Dedifferentiated amniotic fluid mesenchymal stem cell (primary cell): ENCODE results near the gene ALPL.

Source experiments
- DNase-seq: peaks from one replicate; pipeline ENCODE4 v3.0.0-alpha.2; 2016; ENCODE audit errors: extremely low spot score

ALPL gene

DNA sequence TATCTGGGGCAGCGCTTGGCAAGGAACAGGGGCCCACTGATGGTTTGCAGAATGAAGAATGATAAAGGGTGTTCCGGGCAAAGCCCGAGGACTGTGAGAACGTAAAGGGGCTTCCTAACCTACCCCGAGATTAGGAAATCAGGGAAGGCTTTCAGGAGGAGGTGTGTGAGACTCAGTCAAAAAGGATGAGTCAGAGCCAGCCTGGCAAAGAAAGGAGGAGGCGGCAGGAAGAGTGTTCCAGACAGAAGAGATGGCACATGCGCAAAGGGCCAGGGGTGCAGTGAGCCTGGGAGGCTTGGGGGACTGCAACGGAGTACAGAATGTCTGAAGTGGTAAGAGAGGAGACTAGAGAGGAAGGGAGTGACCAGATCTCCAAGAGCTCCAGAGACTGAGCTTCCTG is 89.7 kb downstream of the ALPL start:
- no peak for DNase-seq

DNA sequence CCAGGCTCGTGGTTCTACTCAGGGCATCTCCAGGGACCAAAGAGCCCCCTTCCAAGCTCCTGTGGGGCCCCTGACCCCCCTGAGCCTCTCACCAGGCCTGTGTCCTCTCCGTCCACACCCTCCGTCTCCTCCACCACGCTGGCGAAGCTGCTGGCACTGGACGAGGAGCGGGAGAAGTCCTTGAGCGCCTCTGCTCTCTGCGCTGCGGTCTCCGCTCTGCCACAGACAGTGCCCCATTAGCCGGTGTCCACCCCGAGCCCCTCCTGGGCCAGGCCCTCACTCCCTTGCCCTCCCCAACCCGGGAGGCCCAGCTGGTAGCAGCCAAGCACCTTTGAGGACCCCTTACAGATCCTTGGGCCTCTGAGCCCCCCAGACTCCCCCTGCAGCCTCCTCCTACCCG is 90.2 kb downstream of the ALPL start:
- no peak for DNase-seq

DNA sequence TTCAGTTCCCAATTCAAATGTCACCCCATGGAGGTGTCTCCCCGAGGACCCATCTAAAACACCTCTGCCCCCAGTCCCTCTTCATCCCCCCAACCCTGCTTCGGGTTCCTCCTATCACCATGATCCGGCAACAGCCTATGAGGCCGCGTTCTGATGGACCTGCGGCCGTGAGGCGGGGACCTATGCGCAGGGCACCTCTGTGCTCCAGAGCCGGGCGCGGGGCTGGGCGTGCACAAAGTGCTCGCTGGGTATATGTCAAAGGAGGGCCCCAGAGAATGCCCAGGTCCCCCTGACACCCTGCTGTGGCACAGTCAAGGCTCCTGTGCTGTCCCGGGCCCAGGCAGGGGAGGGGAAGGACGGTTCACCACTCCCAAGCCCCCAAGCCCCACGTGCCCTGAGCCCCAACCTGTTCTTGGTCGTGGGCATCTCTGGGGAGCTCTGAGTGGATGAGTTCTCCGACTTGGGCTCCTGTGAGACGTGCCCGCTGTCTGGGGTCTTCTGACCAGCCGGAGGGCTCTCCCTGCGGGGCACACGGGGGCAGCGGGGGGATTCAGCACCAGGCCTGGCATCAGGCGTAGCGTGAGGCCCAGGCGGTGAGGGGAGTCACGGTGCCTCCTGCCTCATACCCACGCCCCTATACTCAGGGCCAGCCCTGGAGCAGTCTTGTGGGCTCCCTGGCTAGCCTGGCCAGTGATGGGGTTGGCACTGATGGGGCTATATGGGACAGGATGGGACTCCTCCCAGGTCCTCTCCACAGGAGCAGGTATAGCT is 92.2 kb downstream of the ALPL start:
- no peak for DNase-seq

DNA sequence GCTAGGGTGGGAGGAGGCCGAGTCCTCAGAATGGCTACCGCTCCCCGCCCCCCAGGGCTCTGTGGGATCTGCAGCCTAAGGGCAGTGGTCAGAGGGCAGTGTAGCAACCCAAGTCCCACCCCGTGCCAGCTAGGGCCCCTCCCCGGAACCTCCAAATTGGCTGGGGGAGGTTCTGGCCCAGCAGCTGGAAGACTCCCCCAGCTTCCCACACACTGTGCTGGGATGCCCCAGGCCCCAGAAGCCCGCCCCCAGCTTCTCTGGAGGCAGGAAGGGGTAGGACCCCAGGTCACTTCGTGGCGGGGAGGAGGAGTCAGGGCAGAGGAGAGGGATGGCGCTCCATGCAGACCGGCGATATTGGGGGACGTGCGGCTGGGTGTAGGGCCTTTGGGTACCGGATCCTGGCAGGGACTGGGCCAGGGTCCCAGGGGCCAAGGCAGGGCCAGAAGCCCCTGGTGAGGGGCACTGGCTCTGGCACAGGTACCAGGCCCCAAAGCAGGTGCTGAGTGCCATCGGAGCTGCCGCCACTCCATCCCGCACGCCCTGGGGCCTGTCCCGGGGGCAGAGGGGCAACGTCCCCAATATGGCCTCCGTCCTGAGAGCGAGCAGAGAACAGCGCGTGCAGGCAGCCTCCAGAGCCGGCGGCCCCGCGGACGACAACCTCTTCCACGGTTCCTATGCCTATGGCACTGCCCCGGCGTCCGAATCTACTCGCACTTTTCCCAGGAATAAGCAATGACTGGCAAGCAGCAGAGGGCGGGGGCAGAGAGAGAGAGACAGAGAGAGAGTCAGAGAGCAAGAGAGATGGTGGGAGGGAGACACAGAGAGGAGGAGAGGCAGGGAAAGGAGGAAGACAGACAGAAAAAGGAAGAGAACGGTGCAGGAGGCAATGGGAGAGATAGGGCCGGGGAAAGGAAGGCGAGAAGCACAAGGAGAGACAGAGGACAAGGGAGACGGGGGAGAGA is 94.2 kb downstream of the ALPL start:
- DNase-seq: no peak

DNA sequence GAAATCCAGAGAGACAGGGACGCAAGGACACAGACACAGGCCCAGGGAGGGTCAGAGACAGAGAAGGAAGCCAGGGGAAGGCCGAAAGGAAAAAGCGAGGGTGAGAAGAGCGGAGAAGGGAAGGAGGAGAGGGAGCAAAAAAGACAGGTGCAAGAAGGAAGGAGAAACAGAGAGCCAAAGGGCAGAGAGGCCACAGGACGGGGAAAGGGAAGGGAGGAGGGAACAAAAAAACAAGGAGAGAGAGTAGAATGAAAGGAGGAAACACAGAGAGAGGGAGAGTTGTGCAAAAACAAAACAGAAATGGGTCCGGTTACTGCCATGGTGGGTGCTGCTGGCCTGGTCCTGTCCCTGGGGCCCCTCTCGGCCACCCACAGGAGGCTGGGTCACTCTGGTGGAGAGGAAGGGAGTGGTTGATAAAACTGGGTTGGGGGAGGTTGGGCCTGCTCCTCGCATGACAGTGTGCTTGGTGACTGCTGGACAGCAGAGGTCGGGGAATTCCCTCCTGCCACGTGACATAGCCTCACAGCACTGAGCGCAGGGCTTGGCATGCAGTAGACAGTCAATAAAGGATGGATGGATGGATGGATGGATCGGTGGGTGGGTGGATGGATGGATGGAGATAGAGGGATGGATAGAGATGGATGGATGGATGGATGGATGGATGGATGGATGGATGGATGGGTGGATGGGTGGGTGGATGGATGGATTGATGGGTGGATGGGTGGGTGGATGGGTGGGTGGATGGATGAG is 95.2 kb downstream of the ALPL start:
- no peak for DNase-seq

DNA sequence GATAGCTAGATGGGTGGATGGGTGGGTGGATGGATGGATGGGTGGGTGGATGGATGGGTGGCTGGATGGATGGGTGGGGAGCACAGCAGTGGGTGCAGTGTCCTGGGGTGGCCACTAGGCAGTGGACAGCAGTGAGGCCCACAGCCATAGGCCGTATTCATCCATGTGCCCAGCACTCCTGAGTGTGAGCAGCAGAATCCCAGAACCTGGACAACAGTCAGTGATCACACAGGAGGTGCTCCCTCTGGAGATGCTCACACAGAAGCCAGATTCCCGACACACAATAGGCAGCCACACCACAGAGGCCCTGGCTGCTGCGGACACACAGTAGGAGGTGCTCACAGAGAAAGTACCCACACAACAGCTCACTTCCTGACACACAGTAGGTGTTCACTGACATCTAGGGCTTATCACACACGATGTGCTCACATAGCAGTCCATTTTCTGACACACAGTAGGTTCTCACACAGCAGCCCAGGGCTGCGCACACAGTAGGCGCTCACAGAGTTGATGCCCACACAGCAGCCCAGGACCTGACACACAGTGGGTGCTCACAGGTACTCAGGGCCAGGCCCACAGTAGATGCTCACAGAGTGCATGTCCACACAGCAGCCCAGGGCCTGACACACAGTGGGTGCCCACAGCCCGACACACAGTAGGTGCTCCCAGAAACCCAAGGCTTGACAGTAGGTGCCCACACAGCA is 95.9 kb downstream of the ALPL start:
- no peak for DNase-seq

DNA sequence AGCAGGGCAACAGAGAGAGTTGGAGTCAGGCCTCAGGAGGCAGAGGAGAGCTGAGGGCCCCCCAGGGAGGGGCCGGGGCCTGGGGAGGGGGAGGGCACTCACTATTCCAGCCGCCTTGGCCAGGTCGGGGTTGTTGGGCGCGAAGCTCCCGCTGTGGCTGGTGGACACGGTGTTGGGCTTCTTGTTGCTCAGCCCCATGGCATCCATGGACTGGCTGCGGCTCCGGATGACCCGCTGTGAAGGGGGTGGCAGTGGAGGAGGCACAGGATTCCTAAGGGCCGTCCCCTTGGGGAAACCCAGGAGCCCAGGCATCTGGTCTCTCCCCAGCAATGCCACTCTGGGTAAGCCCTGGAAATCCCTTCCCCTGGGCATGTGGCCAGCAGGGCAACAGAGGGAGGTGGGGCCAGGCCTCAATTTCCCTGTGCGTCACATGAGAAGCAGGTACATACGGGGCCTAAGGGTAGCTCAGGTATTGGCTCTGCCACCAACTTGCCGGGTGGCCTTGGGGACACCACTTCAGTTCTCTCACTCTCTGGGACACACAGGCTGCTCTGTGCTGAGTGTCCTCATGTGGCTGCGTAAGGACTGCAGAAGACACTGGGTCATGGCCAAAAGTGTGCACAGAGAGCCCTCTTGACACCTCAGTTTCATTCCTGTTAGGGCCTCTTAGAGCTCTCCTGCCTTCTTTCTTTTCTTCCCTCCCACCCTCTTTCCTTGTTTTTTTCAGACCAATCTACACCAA is 96.9 kb downstream of the ALPL start:
- no peak for DNase-seq

DNA sequence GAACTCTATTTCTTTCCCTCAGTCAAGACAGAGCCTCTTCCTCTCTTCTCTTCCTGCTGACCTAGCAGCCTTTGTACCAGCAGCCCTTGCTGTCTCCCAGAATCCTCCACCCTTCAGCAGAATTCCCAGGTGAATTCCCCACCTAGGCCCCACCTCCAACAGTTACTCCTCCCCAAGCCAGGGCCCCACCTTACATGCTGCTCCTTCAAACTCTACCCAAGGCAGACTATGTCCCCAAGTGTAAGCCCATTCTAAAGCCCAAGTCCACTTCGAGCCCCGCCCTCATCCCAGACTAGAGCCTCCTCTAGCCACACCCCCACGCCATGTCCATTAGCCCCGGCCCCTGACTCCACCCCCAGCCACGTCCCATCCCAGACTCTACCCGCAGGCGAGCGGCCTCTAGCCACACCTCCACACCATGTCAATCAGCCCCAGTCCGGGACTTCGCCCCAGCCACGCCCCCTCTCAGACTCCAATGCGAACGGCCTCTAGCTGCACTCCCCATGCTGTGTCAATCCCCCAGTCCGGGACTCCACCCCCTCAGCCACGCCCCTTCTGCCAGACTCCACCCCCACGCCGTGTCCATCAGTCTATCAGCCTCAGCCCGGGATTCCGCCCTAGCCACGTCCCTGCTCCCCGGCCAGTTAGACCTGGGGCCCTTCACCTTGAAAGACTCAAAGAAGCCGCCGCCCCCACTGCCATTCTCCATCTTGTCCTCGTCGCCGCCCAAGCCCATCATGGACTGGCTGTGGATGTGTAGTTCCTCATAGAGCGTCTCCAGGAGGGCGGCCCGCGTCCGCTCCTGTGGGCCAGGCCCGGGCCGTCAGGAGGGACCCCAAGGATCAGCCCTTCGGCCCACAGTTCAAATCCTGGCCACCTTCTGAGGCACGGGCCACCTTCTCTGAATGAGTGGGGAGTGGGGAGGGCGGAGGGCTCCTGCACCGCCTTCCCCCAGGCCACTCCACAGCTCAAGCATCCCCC is 98.6 kb downstream of the ALPL start:
- peak; percentile 17 for DNase-seq

DNA sequence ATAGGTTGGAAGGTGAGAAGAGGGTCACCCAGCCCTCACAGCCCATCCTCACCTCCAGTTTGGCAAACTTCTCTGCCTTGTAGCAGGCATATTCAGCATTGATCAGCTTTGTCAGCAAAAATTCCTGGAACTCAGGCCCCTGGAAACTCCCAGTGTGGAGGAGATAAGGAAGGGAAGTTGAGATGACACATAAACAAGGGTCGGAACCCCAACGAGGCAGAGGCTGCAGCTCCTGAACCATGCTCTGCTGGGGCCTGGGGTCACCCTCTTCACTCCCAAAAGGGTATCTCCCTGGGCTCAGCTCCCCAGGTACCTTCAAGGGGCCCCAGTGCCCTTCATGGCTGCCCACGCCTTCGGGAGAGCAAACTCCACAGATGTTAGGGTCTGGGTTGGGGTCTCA is 99.6 kb downstream of the ALPL start:
- DNase-seq: no peak

DNA sequence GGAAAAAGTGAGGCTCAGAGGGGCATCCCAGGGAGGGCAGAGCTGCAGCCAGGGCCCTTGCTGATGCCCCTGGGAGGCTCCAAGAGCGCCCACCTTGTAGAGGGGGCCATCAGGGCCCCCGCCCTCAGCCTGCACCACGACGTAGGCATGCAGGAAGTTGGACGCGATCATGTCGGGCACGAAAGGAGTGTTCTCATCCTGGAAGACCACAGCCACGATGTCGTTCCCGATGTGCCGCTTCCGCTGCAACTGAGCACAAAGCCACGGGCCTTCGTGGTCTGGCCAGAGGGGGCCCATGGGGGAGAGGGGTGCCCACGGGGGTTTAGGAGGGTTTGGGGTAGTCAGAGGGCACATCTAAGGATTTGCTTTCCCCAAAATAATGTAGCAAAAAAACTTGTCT is 100.8 kb downstream of the ALPL start:
- no peak for DNase-seq

DNA sequence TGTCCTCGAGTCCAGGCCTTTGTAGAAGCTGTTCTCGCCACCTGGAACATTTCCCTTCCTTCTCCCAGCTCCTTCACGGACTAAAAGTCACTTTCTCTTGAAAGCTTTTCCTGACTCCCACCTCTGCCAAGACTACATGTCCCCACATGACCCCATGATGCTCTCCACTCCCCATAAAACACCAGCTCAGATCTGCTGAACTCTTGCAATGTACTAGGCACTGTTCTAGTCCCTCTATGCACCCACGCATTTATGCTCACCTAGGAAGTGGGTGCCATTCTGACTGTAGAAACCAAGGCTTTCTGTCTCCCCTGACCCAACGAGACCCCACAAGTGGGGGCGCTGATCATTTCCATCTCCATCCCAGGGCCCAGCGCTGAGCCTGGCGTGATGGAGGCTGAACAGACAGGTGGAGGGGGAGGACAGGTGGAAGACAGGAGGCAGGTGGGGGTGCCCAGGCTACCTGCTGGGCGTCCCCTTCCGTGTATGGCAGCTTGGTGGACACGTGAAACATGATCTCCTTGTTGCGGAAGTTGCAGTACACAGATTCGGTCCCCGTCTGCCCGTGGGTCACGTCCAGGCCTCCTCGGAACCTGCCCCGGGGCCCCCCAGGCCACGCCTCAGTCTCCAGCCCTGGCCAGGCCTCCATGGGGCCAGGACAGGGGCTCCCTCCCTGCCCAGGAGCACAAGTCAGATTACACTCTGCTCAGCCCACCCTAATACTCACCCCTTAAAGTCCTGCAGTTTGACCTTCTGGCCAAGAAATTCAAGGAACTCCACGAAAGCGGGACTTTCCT is 102.0 kb downstream of the ALPL start:
- DNase-seq: no peak

DNA sequence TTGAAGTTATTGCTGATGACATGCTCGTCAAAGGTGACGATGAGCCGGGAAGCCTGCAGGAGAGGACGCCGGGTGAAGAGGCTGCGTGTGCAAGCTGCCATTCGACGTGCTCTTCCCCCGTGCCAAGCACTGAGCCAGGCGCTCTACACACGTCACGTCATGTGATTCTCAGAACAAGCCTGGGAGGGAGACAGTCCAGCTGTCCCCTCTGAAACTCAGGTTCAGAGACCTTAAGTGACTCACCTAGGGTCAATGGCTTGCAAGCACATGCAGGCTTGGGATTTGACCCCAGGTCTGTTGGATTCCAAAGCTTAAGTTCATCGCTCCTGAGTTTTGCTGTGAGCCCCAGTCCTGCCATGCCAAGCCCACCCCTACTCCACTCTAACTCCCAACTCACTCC is 102.8 kb downstream of the ALPL start:
- no peak for DNase-seq

DNA sequence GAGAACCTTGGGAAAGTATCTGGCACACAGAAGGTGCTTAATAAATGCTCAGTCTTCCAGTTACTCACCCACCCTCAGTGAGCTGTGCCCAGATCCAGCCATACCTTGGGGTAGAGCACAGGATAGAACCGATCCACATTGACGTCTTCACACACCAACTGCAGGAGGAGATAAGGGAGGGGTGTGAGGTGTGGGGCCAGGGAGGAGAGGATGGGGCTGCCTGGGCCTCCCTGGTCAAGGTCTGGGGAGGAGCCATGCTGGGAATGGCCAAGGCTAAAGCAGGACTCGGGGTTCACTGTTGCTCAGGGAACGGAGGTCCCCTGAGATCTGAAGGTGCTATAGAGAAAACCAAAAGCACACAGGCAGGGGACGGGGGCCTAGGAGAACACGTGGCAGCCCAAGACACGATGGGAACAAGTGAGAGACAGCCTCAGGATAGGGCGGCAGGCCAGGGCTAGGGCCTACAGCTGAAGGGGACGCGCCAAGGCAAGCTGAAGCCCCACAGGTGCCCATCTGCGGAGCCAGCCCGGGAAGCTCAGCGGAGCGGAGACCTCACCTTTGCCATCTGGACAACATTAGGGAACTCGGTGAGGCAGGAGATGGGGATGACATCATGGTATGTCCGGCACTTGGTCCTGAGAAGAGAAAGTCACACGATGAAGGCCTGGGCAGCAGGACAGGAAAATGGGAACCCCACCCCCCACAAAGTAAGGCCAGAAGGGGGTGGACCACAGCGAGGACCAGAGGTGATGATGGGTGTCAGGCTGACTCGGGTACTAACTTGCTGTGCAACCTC is 104.0 kb downstream of the ALPL start:
- no peak for DNase-seq

DNA sequence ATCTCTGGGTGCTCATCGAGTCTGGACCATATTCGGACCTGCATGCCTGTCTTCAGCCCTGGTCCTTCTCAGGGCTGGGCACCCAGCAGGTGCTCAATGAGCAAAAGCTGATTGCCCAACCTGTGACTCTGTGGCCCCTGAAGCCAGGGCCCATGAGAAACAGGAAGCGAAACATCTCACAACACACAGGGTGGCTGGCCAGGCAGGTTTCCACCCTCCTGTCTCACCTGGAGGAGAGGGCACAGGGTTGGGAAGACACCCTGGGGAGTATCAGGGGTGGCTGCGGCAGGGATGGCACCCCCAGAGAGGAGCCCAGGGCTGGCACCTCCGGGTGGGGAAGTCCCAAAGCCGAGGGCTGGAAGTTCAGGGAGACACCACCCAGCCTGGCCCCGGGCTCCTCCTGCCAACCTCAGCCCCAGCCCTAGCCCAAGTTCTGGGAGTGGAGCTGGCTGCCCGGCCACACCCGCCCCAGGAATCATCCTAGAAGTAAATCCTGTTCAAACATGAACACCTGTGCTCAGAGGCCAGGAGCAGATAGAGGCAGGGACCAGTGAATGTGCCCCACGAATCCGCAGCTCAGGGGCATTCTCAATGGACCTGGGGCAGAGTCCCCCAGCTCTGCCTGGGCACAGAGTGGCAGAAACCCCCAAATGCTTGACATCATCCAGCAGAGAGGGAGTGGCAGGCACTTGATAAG is 105.3 kb downstream of the ALPL start:
- DNase-seq: no peak

DNA sequence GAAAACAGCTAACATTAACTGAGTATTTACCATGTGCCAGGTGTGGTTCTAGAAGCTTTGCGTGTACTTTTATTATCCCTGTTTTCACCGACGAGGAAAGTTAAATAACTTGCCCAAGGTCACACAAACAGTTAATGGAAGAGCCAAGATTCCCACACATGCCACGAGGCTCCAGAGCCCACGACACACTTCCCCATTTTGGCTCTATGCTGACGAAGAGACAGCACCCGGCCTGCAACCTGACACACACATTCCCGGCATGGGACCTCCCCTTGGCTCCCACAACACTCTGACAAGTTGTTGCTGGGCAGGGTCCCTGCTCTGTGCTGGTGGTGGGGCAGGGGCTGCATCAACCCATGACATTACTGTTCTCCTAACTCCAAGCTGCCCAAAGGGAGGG is 107.1 kb downstream of the ALPL start:
- no peak for DNase-seq

DNA sequence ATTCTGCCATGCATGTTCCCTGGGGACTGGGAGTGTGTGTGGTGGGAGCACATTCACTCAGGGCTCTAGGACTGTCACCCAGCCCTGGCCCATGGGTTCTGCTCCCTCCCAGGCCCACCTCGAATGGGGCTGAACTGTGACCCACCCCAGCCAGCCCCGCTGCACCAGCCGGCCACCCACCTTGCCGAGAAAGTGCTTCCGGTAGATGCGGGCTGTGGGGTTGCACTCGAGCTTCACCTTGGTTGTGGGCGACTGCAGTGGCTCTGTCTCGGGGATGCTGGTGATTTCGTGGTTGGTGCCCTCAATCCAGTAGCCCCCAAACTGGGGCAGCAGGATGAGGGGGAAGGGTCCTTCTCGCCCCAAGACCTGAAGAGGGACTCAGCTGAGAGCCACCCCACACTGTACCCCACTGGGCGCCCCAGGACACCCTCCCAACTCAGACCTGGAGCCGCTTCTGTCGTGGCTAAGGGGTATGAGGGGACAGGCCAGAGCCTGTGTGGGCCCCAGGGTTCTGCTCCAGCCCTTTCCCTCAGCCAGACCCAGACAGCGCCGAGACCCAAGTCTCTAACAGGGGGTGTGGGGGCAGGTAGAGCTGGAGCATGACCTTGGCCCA is 108.0 kb downstream of the ALPL start:
- no peak for DNase-seq

DNA sequence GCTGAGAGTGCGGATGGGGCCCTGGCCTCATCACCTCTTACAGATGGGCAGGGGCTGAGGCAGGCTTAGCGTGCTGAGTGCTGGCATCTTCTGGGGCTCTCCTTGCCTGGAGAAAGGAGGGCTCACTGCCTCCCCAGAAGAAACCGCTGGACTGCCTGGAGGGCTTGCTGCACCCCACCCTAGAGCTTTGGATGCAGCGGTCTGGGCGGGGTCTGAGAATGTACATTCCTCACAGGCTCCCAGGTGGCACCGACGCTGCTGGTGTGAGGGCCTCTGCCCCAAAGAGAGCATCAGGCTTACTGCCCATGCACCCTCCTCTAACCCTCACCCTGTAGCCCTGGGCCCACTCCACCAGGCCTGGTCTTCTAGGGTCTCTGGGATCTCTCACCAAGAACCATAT is 108.8 kb downstream of the ALPL start:
- no peak for DNase-seq
